ENCODE results near the gene CAPN1.

GRCh38 chr11:65224930-65225278, 43.2 kb downstream of the CAPN1 start:
- TF ChIP-seq, protein P1, sequence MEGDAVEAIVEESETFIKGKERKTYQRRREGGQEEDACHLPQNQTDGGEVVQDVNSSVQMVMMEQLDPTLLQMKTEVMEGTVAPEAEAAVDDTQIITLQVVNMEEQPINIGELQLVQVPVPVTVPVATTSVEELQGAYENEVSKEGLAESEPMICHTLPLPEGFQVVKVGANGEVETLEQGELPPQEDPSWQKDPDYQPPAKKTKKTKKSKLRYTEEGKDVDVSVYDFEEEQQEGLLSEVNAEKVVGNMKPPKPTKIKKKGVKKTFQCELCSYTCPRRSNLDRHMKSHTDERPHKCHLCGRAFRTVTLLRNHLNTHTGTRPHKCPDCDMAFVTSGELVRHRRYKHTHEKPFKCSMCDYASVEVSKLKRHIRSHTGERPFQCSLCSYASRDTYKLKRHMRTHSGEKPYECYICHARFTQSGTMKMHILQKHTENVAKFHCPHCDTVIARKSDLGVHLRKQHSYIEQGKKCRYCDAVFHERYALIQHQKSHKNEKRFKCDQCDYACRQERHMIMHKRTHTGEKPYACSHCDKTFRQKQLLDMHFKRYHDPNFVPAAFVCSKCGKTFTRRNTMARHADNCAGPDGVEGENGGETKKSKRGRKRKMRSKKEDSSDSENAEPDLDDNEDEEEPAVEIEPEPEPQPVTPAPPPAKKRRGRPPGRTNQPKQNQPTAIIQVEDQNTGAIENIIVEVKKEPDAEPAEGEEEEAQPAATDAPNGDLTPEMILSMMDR (IDR thresholded peaks at IDR 0.05), result no peak
- no peak for TF ChIP-seq POLR2A (IDR thresholded peaks at IDR 0.05)

Data from heart left ventricle (tissue), 13 donors.